ENCODE data around the gene RGS2.

- TF ChIP-seq CTCF (IDR thresholded peaks at IDR 0.05) (no peak), POLR2A (IDR thresholded peaks at IDR 0.05) (no peak)
These were observed 10.9 kb upstream of the RGS2 start for GRCh38 chr1:192797891-192798290.

All from stomach (tissue), 4 donors.